Neural progenitor cell (in vitro differentiated cells): ENCODE data around the gene KCNIP1. TPM values are rescaled to one million over a fixed set of nuclear protein-coding genes. Genes with fewer than 3 reads are reported as not detected.
A peak's percentile ranks its signal among the peaks of the same experiment; 100 is the strongest.

ENCODE experiments used
- DNase-seq: peaks from one replicate; pipeline ENCODE4 v3.0.0-alpha.2; 2016; ENCODE audit warnings: low spot score
- H2AFZ ChIP-seq: fragments of 200-600 bp; sonication (generic); replicated peaks from 2 replicates; pipeline ENCODE4 v1.6.1; 2016; ENCODE audit warnings: antibody characterized with exemption
- H3F3A ChIP-seq: fragments of 200-600 bp; sonication (generic); 2 replicates; pipeline ENCODE4 v1.6.1; 2016; ENCODE audit warnings: antibody characterized with exemption, low read depth
- H3K27ac ChIP-seq: fragments of 200-600 bp; sonication (generic); 2 replicates; pipeline ENCODE4 v1.5.1; 2016; ENCODE audit warnings: mild to moderate bottlenecking
- H3K27me3 ChIP-seq: fragments of 200-600 bp; sonication (generic); 2 replicates; pipeline ENCODE4 v1.6.1; 2016; ENCODE audit warnings: mild to moderate bottlenecking, moderate library complexity
- H3K36me3 ChIP-seq: fragments of 200-600 bp; sonication (generic); 2 replicates; pipeline ENCODE4 v1.5.1; 2016
- H3K4me1 ChIP-seq: fragments of 200-600 bp; sonication (generic); 2 replicates; pipeline ENCODE4 v1.6.1; 2016; ENCODE audit warnings: mixed run types
- H3K4me2 ChIP-seq: fragments of 200-600 bp; sonication (generic); 2 replicates; pipeline ENCODE4 v1.6.1; 2016
- H3K4me3 ChIP-seq: fragments of 200-600 bp; sonication (generic); 2 replicates; pipeline ENCODE4 v1.5.1; 2016
- H3K79me2 ChIP-seq: fragments of 200-600 bp; sonication (generic); 2 replicates; pipeline ENCODE4 v1.6.1; 2016; ENCODE audit warnings: low read depth
- H3K9ac ChIP-seq: fragments of 200-600 bp; sonication (generic); 2 replicates; pipeline ENCODE4 v1.6.1; 2016
- H3K9me3 ChIP-seq: fragments of 200-600 bp; sonication (generic); 2 replicates; pipeline ENCODE4 v1.5.1; 2016; ENCODE audit warnings: low read depth
- H4K20me1 ChIP-seq: fragments of 200-600 bp; sonication (generic); 2 replicates; pipeline ENCODE4 v1.6.1; 2016; ENCODE audit warnings: low read depth
- H3K27ac Mint-ChIP-seq: 3 replicates; pipeline ENCODE4 v1.8.0; 2021; ENCODE audit warnings: mixed read lengths
- H3K27me3 Mint-ChIP-seq: 2 replicates; pipeline ENCODE4 v1.8.0; 2022; ENCODE audit warnings: low read depth, mild to moderate bottlenecking, inconsistent platforms, moderate library complexity, mixed read lengths; ENCODE audit not compliant: insufficient read depth
- H3K36me3 Mint-ChIP-seq: 3 replicates; pipeline ENCODE4 v1.8.0; 2021; ENCODE audit warnings: mixed read lengths
- H3K4me1 Mint-ChIP-seq: 3 replicates; pipeline ENCODE4 v1.8.0; 2021; ENCODE audit warnings: mixed read lengths
- H3K4me3 Mint-ChIP-seq: 3 replicates; pipeline ENCODE4 v1.8.0; 2021; ENCODE audit warnings: mild to moderate bottlenecking, moderate library complexity, mixed read lengths
- H3K9me3 Mint-ChIP-seq: 3 replicates; pipeline ENCODE4 v1.8.0; 2020; ENCODE audit warnings: mixed read lengths
- CTCF ChIP-seq: fragments of 200-600 bp; sonication (generic); IDR thresholded peaks from 2 replicates; pipeline ENCODE4 v1.5.1; 2017; ENCODE audit warnings: antibody characterized with exemption, mild to moderate bottlenecking
- EZH2 ChIP-seq: fragments of 200-600 bp; sonication (generic); IDR thresholded peaks from 2 replicates; pipeline ENCODE4 v1.6.1; 2017; ENCODE audit warnings: antibody characterized with exemption, mild to moderate bottlenecking, moderate library complexity
- EZH2phosphoT487 ChIP-seq: fragments of 200-600 bp; sonication (generic); IDR thresholded peaks from 2 replicates; pipeline ENCODE4 v1.6.1; 2017; ENCODE audit warnings: antibody characterized with exemption
- total RNA-seq: library from RNA; depleted of rRNA; stranded (reverse); fragments of >200 nt; gene quantifications from 2 replicates; pipeline ENCODE4 v1.2.3, GENCODE V29; 2015; ENCODE audit warnings: low replicate concordance

The KCNIP1 gene
- total RNA-seq, 1 donor from 2014 or later, result 2.8 TPM

GRCh38 chr5:170475294-170476000, 28.4 kb upstream of the KCNIP1 start:
- Mint-ChIP-seq H3K27me3 (peaks cover 10% of the 10 kb centered on the region), H3K9me3 (no peaks in the 10 kb centered on the region), H3K36me3 (no peaks in the 10 kb centered on the region), H3K4me3 (no peak overlapping the region), H3K27ac (peak overlapping the region; percentile 78), H3K4me1 (peaks cover 29% of the 10 kb centered on the region)
- Histone ChIP-seq H3F3A (no peaks in the 10 kb centered on the region), H3K9me3 (no peaks in the 10 kb centered on the region), H2AFZ (peak overlapping the region; percentile 6), H3K4me2 (peak overlapping the region; percentile 52), H3K27me3 (no peaks in the 10 kb centered on the region), H3K27ac (no peak overlapping the region), H4K20me1 (no peaks in the 10 kb centered on the region), H3K79me2 (no peaks in the 10 kb centered on the region), H3K4me3 (no peak overlapping the region), H3K36me3 (no peaks in the 10 kb centered on the region), H3K9ac (no peak overlapping the region), H3K4me1 (peaks cover 9% of the 10 kb centered on the region)
- TF ChIP-seq EZH2, result no peak
- no peak for TF ChIP-seq EZH2phosphoT487
- peak; percentile 51 for DNase-seq

GRCh38 chr5:170476704-170477103, 27.1 kb upstream of the KCNIP1 start:
- Histone ChIP-seq H3K36me3 (no peaks in the 10 kb centered on the region), H3F3A (no peaks in the 10 kb centered on the region), H3K9me3 (no peaks in the 10 kb centered on the region), H3K27ac (no peak overlapping the region), H4K20me1 (no peaks in the 10 kb centered on the region), H3K4me1 (peaks cover 9% of the 10 kb centered on the region), H3K4me3 (no peak overlapping the region), H3K9ac (no peak overlapping the region), H3K4me2 (no peak overlapping the region), H2AFZ (no peak overlapping the region), H3K79me2 (no peaks in the 10 kb centered on the region), H3K27me3 (no peaks in the 10 kb centered on the region)
- H3K9me3 Mint-ChIP-seq, result no peaks in the 10 kb centered on the region
- H3K4me1 Mint-ChIP-seq, result peaks cover 39% of the 10 kb centered on the region
- TF ChIP-seq EZH2phosphoT487 (no peak), EZH2 (no peak), CTCF (no peak)
- no peak for DNase-seq
- H3K27ac Mint-ChIP-seq, result no peak overlapping the region
- H3K4me3 Mint-ChIP-seq, result no peak overlapping the region
- H3K27me3 Mint-ChIP-seq, result peaks cover 9% of the 10 kb centered on the region
- no peaks in the 10 kb centered on the region for H3K36me3 Mint-ChIP-seq

- peaks cover 2% of the 10 kb centered on the region for H3K9me3 Mint-ChIP-seq
- Histone ChIP-seq H3K9ac (no peak overlapping the region), H3K36me3 (no peaks in the 10 kb centered on the region), H3K4me3 (no peak overlapping the region), H3K4me1 (peaks cover 9% of the 10 kb centered on the region), H3K27me3 (no peaks in the 10 kb centered on the region), H3K27ac (no peak overlapping the region), H2AFZ (no peak overlapping the region), H4K20me1 (no peaks in the 10 kb centered on the region), H3K4me2 (no peak overlapping the region), H3F3A (no peaks in the 10 kb centered on the region), H3K9me3 (no peaks in the 10 kb centered on the region), H3K79me2 (no peaks in the 10 kb centered on the region)
- H3K27me3 Mint-ChIP-seq, result peaks cover 9% of the 10 kb centered on the region
- peaks cover 43% of the 10 kb centered on the region for H3K4me1 Mint-ChIP-seq
- no peak overlapping the region for H3K27ac Mint-ChIP-seq
- no peak for DNase-seq
- H3K36me3 Mint-ChIP-seq, result no peaks in the 10 kb centered on the region
- H3K4me3 Mint-ChIP-seq, result no peak overlapping the region
- no peak for TF ChIP-seq EZH2phosphoT487
Measured at GRCh38 chr5:170477906-170478305, 25.9 kb upstream of the KCNIP1 start.

GRCh38 chr5:170478306-170478705, 25.5 kb upstream of the KCNIP1 start:
- Histone ChIP-seq H3K27ac (no peak overlapping the region), H3K4me2 (no peak overlapping the region), H3K9me3 (no peaks in the 10 kb centered on the region), H3K36me3 (no peaks in the 10 kb centered on the region), H3K9ac (no peak overlapping the region), H2AFZ (no peak overlapping the region), H3K4me1 (peaks cover 9% of the 10 kb centered on the region), H4K20me1 (no peaks in the 10 kb centered on the region), H3F3A (no peaks in the 10 kb centered on the region), H3K79me2 (no peaks in the 10 kb centered on the region), H3K4me3 (no peak overlapping the region), H3K27me3 (no peaks in the 10 kb centered on the region)
- H3K27me3 Mint-ChIP-seq, result peaks cover 9% of the 10 kb centered on the region
- H3K4me1 Mint-ChIP-seq, result peaks cover 43% of the 10 kb centered on the region
- peaks cover 2% of the 10 kb centered on the region for H3K9me3 Mint-ChIP-seq
- H3K36me3 Mint-ChIP-seq, result no peaks in the 10 kb centered on the region
- no peak overlapping the region for H3K27ac Mint-ChIP-seq
- DNase-seq, result no peak
- no peak overlapping the region for H3K4me3 Mint-ChIP-seq
- TF ChIP-seq EZH2phosphoT487, result no peak

- Histone ChIP-seq H3K27me3 (no peaks in the 10 kb centered on the region), H3F3A (no peaks in the 10 kb centered on the region), H4K20me1 (no peaks in the 10 kb centered on the region), H3K9ac (no peak overlapping the region), H3K79me2 (no peaks in the 10 kb centered on the region), H2AFZ (no peak overlapping the region), H3K4me2 (no peak overlapping the region), H3K4me3 (no peak overlapping the region), H3K4me1 (peaks cover 9% of the 10 kb centered on the region), H3K27ac (no peak overlapping the region), H3K9me3 (no peaks in the 10 kb centered on the region), H3K36me3 (no peaks in the 10 kb centered on the region)
- H3K4me1 Mint-ChIP-seq, result peaks cover 52% of the 10 kb centered on the region
- no peak overlapping the region for H3K27ac Mint-ChIP-seq
- TF ChIP-seq EZH2phosphoT487, result no peak
- no peak for TF ChIP-seq CTCF
- no peak for TF ChIP-seq EZH2
- H3K9me3 Mint-ChIP-seq, result peaks cover 2% of the 10 kb centered on the region
- no peaks in the 10 kb centered on the region for H3K36me3 Mint-ChIP-seq
- no peak for DNase-seq
- no peak overlapping the region for H3K4me3 Mint-ChIP-seq
- peaks cover 6% of the 10 kb centered on the region for H3K27me3 Mint-ChIP-seq
Measured at GRCh38 chr5:170479484-170479883, 24.3 kb upstream of the KCNIP1 start.
